HG03139 (cell line): ENCODE data around the gene ZNF319.

ENCODE experiments used
- ATAC-seq: cut with Tn5 transposase; IDR thresholded peaks from one replicate; pipeline ENCODE4 v1.9.1; 2021; ENCODE audit not compliant: unreplicated experiment

ZNF319 gene

DNA sequence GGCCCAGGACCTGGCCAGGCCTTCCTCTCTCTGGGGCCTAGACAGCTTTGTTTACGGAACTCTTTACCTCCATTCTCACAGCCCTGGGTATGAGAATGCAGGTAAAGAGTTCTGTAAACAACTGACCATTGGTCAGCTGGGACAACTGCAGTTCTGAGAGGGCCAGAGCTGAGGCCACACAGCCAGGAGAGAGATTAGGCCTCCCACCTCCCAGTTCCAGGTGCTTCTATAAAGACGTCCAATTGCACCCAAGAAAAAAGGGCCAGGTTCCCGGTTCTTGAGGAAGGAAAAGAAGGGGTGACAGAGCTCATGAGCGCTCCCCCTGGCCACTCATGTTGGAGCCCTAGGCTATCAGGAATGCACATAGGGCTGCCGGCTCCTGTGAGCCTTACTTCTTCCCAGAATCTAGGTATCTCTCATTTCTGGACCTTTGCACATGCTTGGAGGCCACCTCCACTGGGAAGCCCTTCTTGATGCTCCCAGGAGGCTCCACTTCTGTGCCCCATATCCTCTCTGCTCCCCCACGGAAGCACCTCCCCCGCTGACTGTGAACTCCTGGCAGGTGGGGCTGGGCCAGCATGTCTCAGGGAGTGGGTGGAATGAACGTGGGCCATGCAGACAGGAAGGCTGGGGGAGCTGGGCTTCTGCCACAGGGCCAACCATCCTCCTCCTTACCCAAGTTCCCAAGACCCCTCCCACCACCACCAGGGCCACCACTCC lies 42.6 kb downstream of the ZNF319 start:
- ATAC-seq, result no peak

DNA sequence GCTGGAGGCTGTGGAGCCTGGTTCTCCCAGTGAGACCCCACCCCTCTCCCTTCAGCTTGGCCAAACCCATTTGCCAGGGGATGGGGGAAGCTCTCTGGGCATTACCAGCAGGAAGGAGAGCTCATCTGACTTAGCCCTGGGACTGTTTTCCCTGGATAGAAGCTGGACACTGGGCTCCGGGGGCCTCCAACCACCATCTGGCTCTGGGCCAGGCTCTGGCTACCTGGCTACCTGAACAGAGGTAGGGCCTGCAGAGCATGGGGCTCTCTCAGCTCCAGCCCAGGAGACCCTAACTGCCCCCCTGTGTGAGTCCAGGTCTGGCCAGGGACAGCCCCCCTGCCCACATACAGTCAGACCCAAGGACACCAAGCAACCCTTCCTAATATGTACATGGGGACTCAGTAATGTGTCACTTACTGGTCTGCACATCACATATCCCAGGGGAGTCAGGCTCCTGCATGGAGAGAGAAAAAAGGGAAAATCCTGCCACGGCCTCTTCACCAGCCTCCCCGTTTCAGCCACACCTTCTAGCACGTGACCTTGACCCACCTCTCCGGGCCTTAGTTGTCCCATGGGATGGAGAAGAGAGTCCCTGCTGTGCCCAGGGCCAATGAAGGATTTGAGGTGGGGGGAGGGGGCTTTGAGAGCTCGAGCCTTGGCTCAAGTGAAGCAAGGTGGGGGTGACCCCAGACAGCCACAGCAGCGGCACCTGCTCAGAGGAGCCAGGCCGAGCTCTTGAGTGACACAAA lies 43.4 kb downstream of the ZNF319 start:
- ATAC-seq, result no peak

DNA sequence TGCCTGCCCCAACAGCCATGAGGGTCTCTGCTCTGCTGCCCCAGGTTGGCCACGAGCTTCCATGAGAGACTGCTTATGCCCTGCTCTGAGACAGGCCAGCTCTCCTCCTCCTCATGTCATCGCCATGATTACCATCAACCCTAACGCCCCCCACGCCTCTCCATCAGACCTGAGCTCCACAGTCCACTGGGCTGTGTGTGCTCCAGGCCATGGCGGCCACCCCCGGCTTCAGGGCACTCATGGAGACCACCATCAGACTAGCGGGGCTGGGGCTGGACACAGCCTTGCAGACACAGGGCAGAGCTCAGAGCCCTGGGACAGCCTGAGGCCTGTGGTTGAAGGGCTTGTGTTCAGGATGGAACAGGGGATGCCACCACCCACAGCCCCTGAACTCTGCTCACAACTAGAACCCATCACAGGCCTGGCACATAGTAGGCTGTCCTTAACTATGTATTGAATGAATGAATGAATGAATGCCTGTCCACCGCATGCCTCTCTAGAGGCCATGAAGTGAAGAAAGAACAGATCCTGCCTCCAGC lies 44.1 kb downstream of the ZNF319 start:
- ATAC-seq, result no peak

DNA sequence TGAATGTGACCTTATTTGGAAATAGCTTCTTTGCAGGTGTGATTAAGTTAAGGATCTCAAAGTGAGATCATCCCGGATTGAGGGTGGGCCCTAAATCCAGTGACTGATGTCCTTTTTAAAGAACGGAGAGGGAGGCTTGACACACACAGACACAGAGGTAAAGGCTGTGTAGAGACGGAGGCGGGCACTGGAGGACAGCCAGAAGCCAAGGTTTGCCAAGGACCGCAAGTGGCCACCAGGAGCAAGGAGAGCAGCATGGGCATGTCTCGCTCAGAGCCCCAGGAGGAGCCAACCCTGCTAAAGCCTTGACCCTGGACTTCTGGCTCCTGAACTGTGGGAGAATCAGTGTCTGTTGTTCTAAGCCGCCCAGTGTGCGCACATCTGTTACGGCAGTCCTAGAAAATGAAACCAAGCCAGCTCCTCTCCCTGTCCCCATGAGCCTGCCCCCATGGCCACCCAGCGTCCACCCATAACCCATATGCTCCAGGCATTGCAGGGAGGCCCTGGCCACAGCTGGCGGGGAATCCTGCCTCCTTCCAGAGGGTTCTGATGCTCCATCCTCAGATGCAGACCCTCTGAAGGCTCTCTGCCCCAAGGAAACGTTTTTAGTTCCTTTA lies 44.8 kb downstream of the ZNF319 start:
- no peak for ATAC-seq

DNA sequence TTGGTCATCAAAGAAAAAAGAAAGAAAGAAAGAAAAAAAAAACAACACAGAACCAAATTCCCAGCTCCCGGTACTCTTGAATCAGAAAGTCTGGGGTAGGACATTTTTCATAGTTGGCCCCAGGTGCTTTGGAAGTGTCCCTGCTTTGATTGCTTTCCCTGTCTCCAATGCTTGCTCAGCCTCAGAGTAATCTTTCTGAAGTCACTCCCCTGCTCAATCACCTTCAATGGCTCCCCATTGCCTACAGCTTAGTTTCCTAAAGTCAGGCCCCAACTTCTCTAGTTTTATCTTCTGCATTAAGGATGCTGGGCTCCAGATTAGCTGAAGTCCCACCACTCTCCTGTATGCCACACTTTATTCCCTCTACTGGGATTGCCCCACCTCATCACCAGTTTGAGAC lies 46.6 kb downstream of the ZNF319 start:
- no peak for ATAC-seq

DNA sequence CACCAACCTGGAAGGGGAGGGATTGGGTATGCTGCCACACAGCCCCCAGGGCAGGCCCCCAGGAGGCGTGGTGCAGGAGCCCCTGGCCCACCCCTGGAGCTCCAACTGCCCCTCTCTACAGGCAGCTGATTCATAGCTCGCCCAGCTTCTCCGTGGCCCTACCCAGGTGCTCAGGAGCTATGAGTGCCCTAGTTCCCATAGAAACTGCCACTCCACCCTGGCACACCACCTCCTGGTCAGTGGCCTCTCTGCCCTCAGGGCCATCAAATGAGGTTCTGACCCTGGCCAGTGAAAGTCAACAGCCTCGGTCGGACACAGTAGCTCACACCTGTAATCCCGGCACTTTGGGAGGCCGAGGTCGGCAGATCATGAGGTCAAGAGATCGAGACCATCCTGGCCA lies 47.6 kb downstream of the ZNF319 start:
- ATAC-seq, result no peak

DNA sequence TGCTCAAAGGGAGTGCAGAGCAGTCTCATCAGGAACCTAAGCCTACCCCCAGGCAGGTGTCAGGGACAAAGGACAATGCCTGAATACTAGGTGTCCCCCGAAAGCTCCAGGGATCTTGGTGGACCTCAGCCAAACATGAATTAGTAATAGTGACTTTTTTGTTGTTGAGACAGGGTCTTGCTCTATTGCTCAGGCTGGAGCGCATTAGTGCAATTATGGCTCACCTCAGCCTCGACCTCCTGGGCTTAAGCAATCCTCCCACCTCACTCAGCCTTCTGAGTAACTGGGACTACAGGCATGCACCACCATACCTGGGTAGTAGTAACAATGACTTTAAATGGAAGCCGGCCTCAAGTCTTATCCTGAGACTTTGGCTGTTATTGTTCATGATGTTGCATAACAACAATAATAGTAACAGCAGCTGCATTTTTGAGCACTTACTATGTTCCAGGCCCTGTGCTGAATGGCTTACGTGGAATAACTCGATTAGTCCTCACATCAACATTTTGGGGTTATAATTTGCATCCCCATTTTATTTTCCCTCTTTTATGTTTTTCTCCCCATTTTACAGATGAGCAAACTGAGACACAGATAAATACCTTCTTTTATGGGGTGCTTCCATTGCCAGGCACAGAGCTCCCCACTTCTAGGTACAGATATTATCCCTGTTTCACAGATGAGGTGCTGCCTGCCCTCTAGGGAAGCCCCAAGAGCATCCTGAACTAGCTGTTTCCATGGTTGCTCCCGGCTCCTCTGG lies 49.1 kb downstream of the ZNF319 start:
- no peak for ATAC-seq

DNA sequence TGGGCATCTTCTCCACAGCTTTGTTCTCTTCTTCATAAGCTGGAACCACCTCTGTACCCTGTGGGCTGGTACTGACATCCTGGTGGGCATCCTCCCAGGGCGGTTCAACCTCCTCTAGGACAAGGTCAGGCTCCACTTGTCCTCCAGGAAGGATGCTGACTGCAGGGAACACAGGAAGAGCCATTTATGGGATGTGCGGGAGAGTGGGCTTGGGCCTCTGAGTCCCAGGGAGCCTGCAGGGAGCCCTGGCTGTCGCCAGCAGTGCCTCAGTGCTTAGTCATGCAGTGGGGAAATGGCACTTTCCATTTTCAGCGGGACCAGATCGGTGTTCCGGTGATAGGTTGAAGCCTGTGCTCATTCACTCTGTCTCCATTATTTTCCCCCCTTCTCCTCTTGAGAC lies 50.1 kb downstream of the ZNF319 start:
- no peak for ATAC-seq

DNA sequence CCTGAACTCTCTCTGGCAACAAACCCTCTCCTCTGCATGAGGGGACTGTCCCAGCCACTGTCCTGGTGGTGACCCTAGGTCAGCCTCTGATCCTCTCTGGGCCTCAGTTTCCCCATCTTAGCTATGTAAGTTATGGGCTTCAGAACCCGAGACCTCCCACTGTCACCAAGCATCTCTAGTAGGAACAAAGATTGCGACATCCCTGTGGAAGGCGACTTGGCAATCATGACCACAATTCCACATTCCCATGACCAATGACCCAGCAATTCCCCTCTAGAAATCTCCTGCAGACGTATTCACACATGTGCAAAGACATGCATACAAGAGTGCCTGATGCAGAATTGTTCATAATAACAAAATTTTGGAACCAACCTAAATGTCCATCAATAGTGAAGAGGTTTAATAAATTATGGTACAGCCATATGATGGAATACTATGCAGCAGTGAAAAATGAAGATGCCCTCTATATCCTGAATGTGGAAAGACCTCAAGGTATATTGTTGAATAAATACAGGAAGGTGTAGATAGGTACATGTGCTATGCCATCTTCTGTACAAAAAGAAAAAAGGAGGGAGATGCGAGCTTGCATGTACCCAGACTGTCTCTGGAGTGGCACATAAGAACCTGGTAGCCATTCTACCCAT lies 50.8 kb downstream of the ZNF319 start:
- no peak for ATAC-seq

DNA sequence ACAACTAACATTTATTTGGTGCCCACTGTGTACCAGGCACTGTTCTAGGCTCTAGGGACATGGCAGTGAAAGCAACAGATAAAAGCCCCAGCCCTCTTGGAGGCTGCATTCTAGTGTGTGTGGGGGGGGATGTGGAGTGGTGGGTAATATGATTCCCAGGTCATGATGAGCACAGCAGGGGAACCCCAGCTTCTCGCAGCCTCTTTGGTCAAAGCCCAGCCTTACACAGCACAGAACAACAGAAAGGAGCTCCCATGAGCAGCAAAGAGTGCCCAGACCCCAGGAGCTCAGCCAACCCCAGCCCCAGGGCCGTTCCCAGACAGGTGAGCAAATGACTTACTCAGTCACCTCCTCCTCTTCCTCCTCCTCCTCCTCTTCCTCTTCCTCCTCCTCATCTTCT lies 51.5 kb downstream of the ZNF319 start:
- no peak for ATAC-seq

DNA sequence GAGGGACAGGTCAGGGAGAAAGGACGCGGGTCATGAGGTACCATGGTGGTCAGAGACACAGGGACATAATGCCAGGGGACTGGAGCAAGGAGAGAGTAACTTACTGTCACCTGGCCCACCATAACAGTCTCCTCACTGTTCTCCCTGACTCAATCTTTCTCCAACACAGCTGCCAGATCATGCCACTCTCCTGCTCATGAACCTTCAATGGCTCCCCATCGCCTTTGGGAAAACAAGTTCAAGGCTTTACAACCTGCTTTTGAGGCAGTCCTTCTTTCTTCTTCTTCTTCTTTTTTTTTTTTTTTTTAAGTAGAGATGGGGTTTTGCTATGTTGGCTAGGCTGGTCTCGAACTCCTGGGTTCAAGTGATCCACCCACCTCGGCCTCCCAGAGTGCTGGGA lies 52.4 kb downstream of the ZNF319 start:
- no peak for ATAC-seq

DNA sequence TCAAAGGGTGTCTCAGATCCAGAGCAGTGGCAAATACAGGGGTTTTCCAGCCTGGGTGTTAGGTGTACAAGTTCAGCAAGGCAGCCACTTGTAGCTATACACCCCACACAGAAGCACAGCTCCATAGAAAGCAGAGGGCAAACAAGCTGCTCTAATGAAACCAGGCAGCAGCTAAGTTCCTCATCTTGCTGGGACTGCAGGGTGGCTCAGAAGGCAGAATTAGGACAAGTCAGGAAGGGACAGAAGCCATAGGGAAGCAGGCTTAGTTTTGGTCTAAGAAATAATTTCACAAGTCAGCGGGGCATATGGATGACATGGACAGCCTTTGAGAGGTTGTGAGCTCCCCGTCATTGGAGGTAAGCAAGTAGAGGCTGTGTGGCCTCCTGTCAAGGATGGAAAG lies 53.2 kb downstream of the ZNF319 start:
- ATAC-seq, result no peak

DNA sequence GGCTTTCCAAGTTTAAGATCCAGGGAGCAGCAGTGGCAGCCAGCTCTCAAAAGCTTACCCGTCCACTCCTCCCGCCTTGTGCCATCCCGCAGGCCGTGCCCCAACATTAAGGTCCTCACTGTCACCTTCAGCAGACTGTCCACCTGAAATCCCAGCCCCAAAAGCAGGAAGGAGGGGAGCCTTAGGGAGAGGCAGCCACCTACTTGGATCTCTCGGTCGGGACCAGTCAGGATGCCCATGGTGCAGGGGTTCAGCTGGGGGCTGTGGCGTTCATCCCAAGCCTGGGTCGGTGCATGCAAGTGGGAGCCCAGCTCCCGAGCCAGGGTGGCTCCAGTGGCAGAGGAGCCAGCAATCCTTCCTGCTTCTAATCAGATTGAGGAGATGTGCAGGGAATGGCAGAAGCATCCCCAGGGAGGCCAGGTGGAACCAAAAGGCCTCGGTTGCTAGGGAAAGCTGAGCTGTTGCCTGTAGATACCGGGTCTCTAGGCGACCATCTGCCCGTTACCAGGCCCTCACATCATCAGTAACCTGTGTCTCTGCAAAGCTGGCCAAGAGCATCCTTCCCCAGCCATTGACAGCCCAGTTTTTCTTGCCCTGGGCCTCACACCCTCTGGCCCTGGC lies 54.2 kb downstream of the ZNF319 start:
- no peak for ATAC-seq

DNA sequence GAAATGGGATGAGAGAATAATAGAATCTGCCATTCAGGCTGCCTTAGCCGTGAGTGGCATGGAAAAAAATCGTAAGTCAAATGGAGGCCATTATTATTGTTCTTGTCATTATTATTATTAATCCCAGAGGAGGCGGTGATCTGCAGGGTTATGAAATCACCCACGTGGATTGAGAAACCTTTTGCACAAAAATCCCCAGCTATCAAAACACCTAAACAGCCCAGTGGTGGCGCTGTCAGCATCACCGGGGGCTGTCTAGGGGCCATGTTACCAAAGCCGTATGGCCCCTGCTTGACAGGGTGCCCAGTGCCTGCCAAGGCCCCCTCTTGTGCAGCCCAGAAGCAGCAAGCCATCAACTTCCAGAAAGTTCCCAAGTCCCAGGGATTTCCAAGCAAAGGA lies 54.7 kb downstream of the ZNF319 start:
- ATAC-seq, result no peak

DNA sequence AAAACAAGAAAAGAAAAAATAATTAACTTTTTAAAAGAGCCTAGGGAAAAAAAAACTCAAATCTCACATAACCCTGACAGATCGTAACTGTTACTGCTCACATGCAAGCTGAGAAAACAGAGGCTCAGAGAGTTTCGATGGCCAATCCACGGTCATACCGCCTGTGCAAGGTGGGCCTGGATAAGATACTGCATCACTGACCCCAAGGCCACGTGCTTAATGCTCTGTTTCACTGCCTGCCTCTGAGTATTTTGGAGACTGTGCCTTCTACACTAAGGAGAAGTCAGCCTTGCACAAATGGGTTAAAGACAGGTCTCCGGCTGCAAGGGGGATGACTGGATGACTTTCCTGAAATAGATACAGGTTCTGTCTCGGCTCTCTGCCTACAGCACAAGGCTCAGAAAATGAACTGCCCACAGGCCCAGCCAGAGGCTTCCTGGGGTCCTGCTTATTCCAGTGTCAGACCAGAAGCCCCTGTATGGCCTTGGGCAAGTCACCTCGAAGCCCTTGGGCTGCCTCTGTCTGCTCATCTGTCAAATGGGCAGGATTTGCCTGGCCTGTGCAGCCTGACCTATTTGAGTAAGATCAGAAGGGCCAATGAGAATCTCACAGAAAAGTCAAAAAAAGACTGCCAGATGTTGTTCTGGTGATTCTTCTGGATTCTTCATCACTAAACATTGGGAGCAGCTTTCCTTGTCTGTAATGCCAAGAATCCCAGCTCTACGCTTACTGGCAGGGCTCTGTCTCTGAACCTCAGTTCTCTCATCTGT lies 55.3 kb downstream of the ZNF319 start:
- no peak for ATAC-seq
